ENCODE measurements around the gene STAC2.

- TF ChIP-seq CTCF (IDR thresholded peaks at IDR 0.05; ENCODE audit: low read depth, low read length, poor library complexity, severe bottlenecking) (no peak), EZH2phosphoT487 (IDR thresholded peaks at IDR 0.05; ENCODE audit: borderline replicate concordance, low read length) (no peak)
Observed at GRCh38 chr17:39167476-39167875, 58.3 kb downstream of the STAC2 start.

Data from DOHH2 (cell line).